ENCODE measurements around the gene PKP4.

DNA sequence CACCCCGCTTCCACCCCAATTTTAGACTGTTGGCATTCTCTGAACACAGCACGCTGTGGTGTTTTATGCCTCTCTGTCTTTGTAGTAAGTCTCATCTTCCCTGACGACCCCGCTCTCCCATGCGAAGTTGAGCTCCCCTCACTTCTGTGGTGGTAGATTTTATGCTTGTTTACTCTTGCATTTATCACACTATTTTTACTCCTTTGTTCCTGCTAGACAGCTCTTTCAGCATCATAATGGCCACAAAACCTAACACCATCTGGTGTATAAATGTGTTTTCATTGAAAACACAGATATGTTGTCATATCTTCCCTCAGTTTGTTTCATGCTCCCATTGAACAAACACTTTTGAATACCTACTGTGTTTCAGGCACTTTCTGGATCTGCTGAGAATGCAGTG, 57.1 kb downstream of the PKP4 start:
- TF ChIP-seq, protein P1, sequence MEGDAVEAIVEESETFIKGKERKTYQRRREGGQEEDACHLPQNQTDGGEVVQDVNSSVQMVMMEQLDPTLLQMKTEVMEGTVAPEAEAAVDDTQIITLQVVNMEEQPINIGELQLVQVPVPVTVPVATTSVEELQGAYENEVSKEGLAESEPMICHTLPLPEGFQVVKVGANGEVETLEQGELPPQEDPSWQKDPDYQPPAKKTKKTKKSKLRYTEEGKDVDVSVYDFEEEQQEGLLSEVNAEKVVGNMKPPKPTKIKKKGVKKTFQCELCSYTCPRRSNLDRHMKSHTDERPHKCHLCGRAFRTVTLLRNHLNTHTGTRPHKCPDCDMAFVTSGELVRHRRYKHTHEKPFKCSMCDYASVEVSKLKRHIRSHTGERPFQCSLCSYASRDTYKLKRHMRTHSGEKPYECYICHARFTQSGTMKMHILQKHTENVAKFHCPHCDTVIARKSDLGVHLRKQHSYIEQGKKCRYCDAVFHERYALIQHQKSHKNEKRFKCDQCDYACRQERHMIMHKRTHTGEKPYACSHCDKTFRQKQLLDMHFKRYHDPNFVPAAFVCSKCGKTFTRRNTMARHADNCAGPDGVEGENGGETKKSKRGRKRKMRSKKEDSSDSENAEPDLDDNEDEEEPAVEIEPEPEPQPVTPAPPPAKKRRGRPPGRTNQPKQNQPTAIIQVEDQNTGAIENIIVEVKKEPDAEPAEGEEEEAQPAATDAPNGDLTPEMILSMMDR (conservative IDR thresholded peaks at IDR 0.05; ENCODE audit: low read length), result no peak
- TF ChIP-seq EZH2phosphoT487 (IDR thresholded peaks at IDR 0.05; ENCODE audit: borderline replicate concordance, low read depth, low read length), result no peak

All from OCI-LY7 (cell line).